D721Med (cell line): ENCODE measurements around the gene SOWAHD.
"Not testable (repeated sequence)": the region's sequence is repeated elsewhere in the genome, so short reads cannot be mapped to it uniquely, and the experiment has no call there.

ENCODE experiments used
- DNase-seq: peaks from one replicate; pipeline ENCODE4 v3.0.0; 2011; ENCODE audit warnings: low spot score; ENCODE audit not compliant: insufficient read length
- FAIRE-seq: peaks from 2 replicates; lab custom pipeline; 2011; peaks lifted over from hg19 to GRCh38; lab: Jason Lieb, UNC
- TF ChIP-seq, protein P1 (sequence below): IDR thresholded peaks from 2 replicates; pipeline ENCODE4 v1.5.1; 2012; ENCODE audit warnings: mild to moderate bottlenecking, control low read depth; ENCODE audit not compliant: insufficient read depth; ENCODE audit errors: missing control alignments

The SOWAHD gene

DNA sequence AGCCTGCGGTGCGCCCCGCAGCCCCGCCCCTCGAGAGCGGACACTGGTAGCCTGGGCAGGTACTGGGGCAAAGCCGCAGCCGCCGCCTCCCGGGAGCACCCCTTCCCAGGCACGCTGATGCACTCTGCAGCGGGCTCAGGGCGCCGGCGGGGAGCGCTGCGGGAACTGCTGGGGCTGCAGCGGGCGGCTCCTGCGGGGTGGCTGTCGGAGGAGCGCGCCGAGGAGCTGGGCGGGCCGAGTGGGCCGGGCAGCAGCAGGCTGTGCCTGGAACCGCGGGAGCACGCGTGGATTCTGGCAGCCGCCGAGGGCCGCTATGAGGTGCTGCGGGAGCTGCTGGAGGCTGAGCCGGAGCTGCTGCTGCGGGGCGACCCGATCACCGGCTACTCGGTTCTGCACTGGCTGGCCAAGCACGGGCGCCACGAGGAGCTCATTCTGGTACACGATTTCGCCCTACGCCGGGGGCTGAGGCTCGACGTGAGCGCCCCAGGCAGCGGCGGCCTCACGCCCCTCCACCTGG lies 401 bp downstream of the SOWAHD start:
- no peak for DNase-seq
- TF ChIP-seq, protein P1, sequence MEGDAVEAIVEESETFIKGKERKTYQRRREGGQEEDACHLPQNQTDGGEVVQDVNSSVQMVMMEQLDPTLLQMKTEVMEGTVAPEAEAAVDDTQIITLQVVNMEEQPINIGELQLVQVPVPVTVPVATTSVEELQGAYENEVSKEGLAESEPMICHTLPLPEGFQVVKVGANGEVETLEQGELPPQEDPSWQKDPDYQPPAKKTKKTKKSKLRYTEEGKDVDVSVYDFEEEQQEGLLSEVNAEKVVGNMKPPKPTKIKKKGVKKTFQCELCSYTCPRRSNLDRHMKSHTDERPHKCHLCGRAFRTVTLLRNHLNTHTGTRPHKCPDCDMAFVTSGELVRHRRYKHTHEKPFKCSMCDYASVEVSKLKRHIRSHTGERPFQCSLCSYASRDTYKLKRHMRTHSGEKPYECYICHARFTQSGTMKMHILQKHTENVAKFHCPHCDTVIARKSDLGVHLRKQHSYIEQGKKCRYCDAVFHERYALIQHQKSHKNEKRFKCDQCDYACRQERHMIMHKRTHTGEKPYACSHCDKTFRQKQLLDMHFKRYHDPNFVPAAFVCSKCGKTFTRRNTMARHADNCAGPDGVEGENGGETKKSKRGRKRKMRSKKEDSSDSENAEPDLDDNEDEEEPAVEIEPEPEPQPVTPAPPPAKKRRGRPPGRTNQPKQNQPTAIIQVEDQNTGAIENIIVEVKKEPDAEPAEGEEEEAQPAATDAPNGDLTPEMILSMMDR: no peak
- no peak for FAIRE-seq

DNA sequence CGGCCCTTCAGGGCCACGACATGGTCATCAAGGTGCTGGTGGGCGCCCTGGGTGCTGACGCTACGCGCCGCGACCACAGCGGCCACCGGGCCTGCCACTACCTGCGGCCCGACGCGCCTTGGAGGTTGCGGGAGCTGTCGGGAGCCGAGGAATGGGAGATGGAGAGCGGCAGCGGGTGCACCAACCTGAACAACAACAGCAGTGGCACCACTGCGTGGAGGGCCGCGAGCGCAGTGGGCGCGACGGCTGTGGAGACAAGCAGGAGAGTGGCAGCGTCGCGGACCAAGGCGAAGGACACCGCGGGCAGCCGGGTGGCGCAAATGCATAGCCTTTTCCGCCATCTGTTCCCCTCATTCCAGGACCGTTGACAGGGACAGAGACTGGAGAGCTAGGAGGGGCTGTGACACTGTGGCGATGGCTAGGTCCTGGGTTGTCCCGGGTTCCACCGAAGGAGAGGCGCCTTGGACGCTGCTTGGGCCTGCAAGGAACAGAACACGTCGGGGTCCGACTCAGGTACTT lies 919 bp downstream of the SOWAHD start:
- no peak for FAIRE-seq
- no peak for DNase-seq
- TF ChIP-seq, protein P1: no peak

DNA sequence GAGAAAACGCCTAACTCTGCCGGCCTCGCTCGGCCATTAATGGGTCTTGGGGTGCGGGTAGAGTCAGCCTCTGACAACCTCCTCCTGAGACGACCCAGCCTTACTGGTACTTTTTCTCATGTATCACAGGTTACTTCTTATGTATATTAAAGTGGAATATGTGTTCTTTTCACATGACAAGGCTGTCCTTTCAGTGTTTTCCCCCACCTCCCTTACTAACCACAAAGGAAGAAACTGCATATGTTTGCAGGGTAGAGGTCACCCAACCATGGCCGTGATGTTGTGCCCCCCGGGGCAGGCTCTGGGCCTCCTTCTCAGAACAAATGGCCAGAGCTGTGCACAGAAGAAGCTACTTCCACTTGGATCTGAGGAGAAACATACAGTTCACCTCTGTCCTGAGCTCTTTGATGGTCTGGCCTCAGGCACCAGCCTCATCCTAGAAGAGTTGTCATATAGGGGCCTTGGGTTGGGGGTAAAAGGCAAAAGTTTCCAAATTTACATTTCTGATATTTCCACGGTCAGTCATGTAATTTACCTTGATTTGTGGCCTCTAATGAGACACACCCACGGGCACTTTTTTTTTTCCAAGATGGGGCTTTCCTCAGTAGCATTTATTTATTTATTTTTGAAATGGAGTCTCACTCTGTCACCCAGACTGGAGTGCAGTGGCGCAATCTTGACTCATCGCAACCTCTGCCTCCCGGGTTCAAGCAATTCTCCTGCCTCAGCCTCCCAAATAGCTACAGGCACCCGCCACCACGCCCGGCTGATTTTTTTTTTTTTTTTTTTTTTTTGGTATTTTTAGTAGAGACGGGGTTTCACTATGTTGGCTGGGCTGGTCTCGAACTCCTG lies 1.9 kb downstream of the SOWAHD start:
- TF ChIP-seq, protein P1: no peak
- DNase-seq: no peak
- no peak for FAIRE-seq

DNA sequence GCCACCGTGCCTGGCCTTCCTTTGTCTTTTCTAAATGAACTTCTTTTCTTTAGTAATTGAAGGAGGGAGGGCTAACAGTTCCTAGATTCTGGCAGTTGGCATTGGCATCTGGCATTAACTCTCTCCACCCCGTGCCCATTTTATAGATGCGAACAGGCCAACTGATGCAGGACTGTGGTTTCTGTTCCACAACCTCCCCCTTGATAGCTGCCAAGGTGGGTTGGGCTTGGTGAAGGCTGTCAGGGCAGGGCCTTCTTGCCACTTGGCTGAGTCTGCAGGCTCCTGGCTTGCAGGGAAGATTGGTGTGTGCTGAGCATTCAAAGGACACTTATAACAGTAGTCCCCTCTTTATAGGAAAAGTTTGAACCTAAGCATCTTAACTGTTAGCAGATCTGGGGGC lies 4.3 kb downstream of the SOWAHD start:
- no peak for FAIRE-seq
- TF ChIP-seq, protein P1: no peak
- DNase-seq: no peak

DNA sequence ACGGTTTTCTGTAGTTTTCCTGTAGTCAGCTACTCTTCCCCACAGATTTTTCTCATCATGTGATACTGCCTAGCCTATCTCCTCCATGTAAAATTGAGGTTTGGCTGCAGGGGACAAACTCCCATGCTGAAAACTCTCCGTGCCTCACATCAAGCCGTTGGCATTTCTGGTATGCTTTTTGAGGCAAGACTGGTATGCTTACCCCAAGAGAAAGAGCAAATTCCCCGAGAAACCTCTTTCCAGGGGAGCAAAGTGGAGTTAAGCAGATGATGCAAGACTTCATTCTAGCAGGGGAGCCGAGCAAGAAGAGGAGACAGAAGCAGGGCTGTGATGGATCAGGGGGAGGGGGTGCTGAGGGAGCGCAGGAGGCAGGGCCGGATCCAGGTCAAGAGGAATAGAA lies 4.8 kb downstream of the SOWAHD start:
- TF ChIP-seq, protein P1: no peak
- FAIRE-seq: no peak
- no peak for DNase-seq

DNA sequence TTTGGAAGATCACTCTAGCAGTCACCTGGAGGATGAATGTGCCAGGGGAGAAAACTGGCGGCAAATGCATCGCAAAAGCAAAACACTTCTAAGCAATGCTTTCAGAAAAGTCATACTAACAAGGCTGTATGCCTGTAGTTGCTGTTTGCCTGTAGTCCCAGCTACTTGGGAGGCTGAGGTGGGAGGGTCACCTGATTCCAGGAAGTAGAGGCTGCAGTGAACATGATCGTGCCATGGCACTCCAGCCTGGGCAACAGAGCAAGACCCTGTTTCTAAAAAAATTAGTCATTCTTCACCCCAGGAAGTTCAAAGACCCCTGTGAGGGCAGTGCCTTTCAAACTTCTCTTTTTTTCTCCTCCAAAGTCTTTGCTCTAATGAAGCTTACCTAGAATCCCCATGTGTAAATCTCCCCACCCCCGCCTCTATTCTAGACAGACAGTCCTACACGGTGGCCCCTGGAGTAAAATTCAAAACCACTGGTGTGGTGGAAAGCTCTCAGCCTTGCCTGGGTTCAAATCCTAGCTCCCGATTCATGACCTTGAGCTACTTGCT lies 5.5 kb downstream of the SOWAHD start:
- TF ChIP-seq, protein P1: no peak
- FAIRE-seq (no peak), DNase-seq (no peak)

DNA sequence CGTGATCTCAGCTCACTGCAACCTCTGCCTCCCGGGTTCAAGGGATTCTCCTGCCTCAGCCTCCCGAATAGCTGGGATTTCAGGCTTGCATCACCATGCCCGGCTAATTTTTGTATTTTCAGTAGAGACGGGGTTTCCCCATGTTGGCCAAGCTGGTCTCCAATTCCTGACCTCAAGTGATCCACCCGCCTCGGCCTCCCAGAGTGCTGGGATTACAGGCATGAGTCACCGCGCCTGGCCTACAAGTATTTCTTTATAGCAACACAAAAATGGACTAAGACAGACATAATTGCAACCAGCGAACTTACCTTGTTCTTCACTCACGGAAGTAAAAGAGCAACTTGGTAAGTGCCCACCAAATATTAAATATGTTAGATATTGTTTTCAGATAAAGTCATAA lies 10.0 kb downstream of the SOWAHD start:
- not testable (repeated sequence) for DNase-seq

DNA sequence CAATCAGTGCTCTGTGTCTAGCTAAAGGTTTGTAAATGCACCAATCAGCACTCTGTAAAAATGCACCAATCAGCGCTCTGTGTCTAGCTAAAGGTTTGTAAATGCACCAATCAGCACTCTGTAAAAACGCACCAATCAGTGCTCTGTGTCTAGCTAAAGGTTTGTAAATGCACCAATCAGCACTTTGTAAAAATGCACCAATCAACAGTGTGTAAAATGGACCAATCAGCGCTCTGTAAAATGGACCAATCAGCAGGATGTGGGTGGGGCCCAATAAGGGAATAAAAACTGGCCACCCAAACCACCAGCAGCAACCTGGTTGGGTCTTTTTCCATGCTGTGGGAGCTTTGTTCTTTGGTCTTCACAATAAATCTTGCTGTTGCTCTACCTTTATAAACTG lies 11.0 kb downstream of the SOWAHD start:
- not testable (repeated sequence) for FAIRE-seq, DNase-seq

More for the DNA sequence above, 10.0 kb downstream of the SOWAHD start:
- not testable (repeated sequence) for FAIRE-seq
